ENCODE results near the gene TLE1. TPM values are rescaled to one million over a fixed set of nuclear protein-coding genes. Genes with fewer than 3 reads are reported as not detected.

TLE1 gene
- total RNA-seq, 1 experiment from 2014 or later: 49.0 TPM

DNA sequence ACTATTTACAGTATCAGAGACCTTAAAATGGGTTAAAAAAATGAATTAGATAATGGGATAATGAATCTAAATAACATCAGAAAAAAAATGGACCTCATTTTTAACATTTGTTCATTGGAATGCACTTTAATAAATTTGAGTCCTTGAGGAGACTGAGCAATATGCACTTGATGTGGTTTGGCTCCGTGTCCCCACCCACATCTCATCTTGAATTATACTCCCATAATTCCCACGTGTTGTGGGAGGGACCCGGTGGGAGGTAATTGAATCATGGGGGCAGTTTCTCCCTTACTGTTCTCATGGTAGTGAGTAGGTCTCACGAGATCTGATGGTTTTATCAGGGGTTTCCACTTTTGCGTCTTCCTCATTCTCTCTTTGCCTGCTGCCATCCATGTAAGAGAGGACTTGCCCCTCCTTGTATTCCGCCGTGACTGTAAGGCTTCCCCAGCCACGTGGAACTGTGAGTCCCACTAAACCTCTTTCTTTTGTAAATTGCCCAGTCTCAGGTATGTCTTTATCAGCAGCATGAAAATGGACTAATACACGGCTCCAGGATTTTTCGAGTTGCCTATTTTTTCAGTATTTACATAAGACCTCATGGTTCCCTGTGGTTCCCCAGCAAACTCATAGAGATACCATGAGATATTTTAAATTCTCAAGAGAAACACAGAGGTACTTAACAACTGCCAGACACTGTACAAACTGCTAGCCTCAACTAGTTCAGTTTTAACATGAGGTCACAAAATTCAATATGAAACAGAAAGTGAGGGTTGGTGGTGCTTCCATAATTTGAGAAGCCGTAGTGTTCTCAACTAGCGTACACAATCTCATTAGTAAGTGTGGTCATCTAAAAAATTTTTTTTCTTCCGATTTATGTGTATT is 128.3 kb downstream of the TLE1 start:
- no peak overlapping the region for H3K9ac ChIP-seq (ENCODE audit: low read length)
- no peaks in the 10 kb centered on the region for H3K36me3 ChIP-seq (ENCODE audit: low read depth, low read length)
- no peaks in the 10 kb centered on the region for H3K9me3 ChIP-seq (ENCODE audit: low read length)
- TF ChIP-seq EZH2phosphoT487 (IDR thresholded peaks at IDR 0.05; ENCODE audit: borderline replicate concordance, low read length) (no peak), EZH2 (IDR thresholded peaks at IDR 0.05; ENCODE audit: low read length, unreplicated experiment) (no peak)
- TF ChIP-seq, protein P1, sequence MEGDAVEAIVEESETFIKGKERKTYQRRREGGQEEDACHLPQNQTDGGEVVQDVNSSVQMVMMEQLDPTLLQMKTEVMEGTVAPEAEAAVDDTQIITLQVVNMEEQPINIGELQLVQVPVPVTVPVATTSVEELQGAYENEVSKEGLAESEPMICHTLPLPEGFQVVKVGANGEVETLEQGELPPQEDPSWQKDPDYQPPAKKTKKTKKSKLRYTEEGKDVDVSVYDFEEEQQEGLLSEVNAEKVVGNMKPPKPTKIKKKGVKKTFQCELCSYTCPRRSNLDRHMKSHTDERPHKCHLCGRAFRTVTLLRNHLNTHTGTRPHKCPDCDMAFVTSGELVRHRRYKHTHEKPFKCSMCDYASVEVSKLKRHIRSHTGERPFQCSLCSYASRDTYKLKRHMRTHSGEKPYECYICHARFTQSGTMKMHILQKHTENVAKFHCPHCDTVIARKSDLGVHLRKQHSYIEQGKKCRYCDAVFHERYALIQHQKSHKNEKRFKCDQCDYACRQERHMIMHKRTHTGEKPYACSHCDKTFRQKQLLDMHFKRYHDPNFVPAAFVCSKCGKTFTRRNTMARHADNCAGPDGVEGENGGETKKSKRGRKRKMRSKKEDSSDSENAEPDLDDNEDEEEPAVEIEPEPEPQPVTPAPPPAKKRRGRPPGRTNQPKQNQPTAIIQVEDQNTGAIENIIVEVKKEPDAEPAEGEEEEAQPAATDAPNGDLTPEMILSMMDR (conservative IDR thresholded peaks at IDR 0.05; ENCODE audit: low read depth, low read length): no peak
- CTCF ChIA-PET: no interaction called here
- DNase-seq: no peak
- no peak overlapping the region for H3K27ac ChIP-seq (ENCODE audit: low read length)
- H3K4me1 ChIP-seq (ENCODE audit: insufficient read depth, low read length): peaks cover 47% of the 10 kb centered on the region
- no TSS peak for BruUV-seq (replicated peaks)
- no peak for ATAC-seq
- no peaks in the 10 kb centered on the region for H3F3A ChIP-seq (ENCODE audit: low read length, unreplicated experiment)
- intact Hi-C loops (cut with micrococcal nuclease): no loop called here
- POLR2A ChIA-PET (ENCODE audit: unreplicated experiment): no interaction called here
- H3K4me3 ChIP-seq (ENCODE audit: low read length): no peak overlapping the region
- no peak overlapping the region for H2AFZ ChIP-seq (ENCODE audit: low read length)
- H3K9me2 ChIP-seq (replicated peaks; ENCODE audit: low read length): no peaks in the 10 kb centered on the region
- H3K27me3 ChIP-seq (ENCODE audit: low read length): no peaks in the 10 kb centered on the region
- H3K4me2 ChIP-seq (ENCODE audit: low read length): no peak overlapping the region
- no peaks in the 10 kb centered on the region for H4K20me1 ChIP-seq (ENCODE audit: low read length)
- H3K79me2 ChIP-seq (ENCODE audit: low read length): no peaks in the 10 kb centered on the region

DNA sequence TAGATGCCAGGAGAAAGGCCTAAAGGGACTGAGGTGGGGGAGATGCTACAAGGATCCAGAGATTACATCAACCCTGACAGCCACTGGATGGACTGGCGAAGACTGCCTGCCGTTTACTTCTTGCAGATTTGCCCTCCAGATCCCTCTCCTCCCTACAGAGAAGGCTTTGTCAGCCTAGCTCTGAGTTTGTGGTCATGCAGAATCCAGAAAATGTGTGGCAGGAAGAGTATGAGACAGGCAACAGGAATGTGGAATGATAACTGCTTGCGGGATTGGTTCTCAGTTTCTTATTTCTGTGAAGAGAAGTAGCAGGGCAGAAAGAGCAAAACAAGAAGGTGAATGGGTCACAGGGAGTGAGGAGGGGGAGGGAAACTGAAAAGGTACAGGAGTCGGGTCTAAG is 129.6 kb downstream of the TLE1 start:
- ChIA-PET POLR2A (ENCODE audit: unreplicated experiment) (no interaction called here), CTCF (no interaction called here)
- BruUV-seq (replicated peaks): no TSS peak
- Histone ChIP-seq H3K36me3 (ENCODE audit: low read depth, low read length) (no peaks in the 10 kb centered on the region), H3K27ac (ENCODE audit: low read length) (peak overlapping the region; percentile 52), H3K9ac (ENCODE audit: low read length) (no peak overlapping the region), H3K4me2 (ENCODE audit: low read length) (peak overlapping the region; percentile 50), H3K9me2 (replicated peaks; ENCODE audit: low read length) (no peaks in the 10 kb centered on the region), H3K79me2 (ENCODE audit: low read length) (no peaks in the 10 kb centered on the region), H4K20me1 (ENCODE audit: low read length) (no peaks in the 10 kb centered on the region), H2AFZ (ENCODE audit: low read length) (no peak overlapping the region), H3K27me3 (ENCODE audit: low read length) (no peaks in the 10 kb centered on the region), H3K4me3 (ENCODE audit: low read length) (no peak overlapping the region), H3K4me1 (ENCODE audit: insufficient read depth, low read length) (peaks cover 47% of the 10 kb centered on the region), H3F3A (ENCODE audit: low read length, unreplicated experiment) (no peaks in the 10 kb centered on the region), H3K9me3 (ENCODE audit: low read length) (no peaks in the 10 kb centered on the region)
- peak; percentile 81 for DNase-seq
- intact Hi-C loops (cut with micrococcal nuclease): no loop called here
- ATAC-seq: peak; percentile 78
- TF ChIP-seq, protein P1 (conservative IDR thresholded peaks at IDR 0.05; ENCODE audit: low read depth, low read length): no peak
- no peak for TF ChIP-seq EZH2phosphoT487 (IDR thresholded peaks at IDR 0.05; ENCODE audit: borderline replicate concordance, low read length)
- TF ChIP-seq EZH2 (IDR thresholded peaks at IDR 0.05; ENCODE audit: low read length, unreplicated experiment): no peak

DNA sequence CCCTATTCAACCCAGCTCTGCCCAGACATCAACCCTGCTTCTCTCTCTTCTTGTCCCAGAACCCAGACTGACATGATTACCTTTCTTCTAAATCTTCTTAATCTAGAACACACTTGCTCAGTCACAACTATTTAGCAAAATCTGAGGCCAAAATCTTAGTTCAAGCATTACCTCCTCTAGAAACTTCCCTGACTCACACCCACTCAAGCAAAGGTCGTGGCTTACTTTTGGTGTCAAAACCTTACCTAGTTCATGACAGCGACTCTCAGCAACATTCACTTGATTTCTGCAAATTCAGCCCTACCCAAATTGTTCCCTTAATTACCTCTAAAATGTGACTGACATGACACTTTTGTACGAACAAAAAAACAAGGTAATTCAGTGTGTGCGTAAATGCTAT is 130.2 kb downstream of the TLE1 start:
- ATAC-seq (no peak), DNase-seq (no peak)
- no peaks in the 10 kb centered on the region for H3K36me3 ChIP-seq (ENCODE audit: low read depth, low read length)
- no peak overlapping the region for H2AFZ ChIP-seq (ENCODE audit: low read length)
- no peak overlapping the region for H3K4me3 ChIP-seq (ENCODE audit: low read length)
- H4K20me1 ChIP-seq (ENCODE audit: low read length): no peaks in the 10 kb centered on the region
- no peak overlapping the region for H3K9ac ChIP-seq (ENCODE audit: low read length)
- H3K4me1 ChIP-seq (ENCODE audit: insufficient read depth, low read length): peaks cover 47% of the 10 kb centered on the region
- no peaks in the 10 kb centered on the region for H3K27me3 ChIP-seq (ENCODE audit: low read length)
- TF ChIP-seq EZH2phosphoT487 (IDR thresholded peaks at IDR 0.05; ENCODE audit: borderline replicate concordance, low read length) (no peak), EZH2 (IDR thresholded peaks at IDR 0.05; ENCODE audit: low read length, unreplicated experiment) (no peak)
- TF ChIP-seq, protein P1 (conservative IDR thresholded peaks at IDR 0.05; ENCODE audit: low read depth, low read length): no peak
- CTCF ChIA-PET: no interaction called here
- H3K9me2 ChIP-seq (replicated peaks; ENCODE audit: low read length): no peaks in the 10 kb centered on the region
- H3K79me2 ChIP-seq (ENCODE audit: low read length): no peaks in the 10 kb centered on the region
- H3K4me2 ChIP-seq (ENCODE audit: low read length): peak overlapping the region; percentile 50; the same call in 1 of the 2 replicates
- H3K27ac ChIP-seq (ENCODE audit: low read length): peak overlapping the region; percentile 52
- no peaks in the 10 kb centered on the region for H3F3A ChIP-seq (ENCODE audit: low read length, unreplicated experiment)
- BruUV-seq (replicated peaks): no TSS peak
- intact Hi-C loops (cut with micrococcal nuclease): no loop called here
- POLR2A ChIA-PET (ENCODE audit: unreplicated experiment): no interaction called here
- no peaks in the 10 kb centered on the region for H3K9me3 ChIP-seq (ENCODE audit: low read length)

All from PC-3 (cell line).